ENCODE data around the gene PPT1.

Gene PPT1

GRCh38 chr1:40096977-40097782 lies at the start of gene PPT1:
TSS of gene PPT1 (minus strand) at chr1:40097252. CDS start at chr1:40097238, 14 bp downstream.
- DNase-seq = peak; percentile 62

GRCh38 chr1:40143891-40144575 lies 47.0 kb upstream of the PPT1 start:
- DNase-seq = peak; percentile 64

GRCh38 chr1:40141878-40142535 lies 45.0 kb upstream of the PPT1 start:
- no peak for DNase-seq

- peak; percentile 31 for DNase-seq
These were observed 43.3 kb upstream of the PPT1 start for GRCh38 chr1:40140211-40140973.

- no peak for DNase-seq
These were observed 36.8 kb upstream of the PPT1 start for GRCh38 chr1:40133839-40134238.

- DNase-seq = no peak
These were observed 36.2 kb upstream of the PPT1 start for GRCh38 chr1:40133312-40133665.

GRCh38 chr1:40132383-40133311 lies 35.6 kb upstream of the PPT1 start:
- DNase-seq = peak; percentile 20

GRCh38 chr1:40130892-40131291 lies 33.8 kb upstream of the PPT1 start:
- DNase-seq = no peak

GRCh38 chr1:40122855-40123254 lies 25.8 kb upstream of the PPT1 start:
- no peak for DNase-seq

- DNase-seq = no peak
These were observed 23.1 kb upstream of the PPT1 start for GRCh38 chr1:40120128-40120527.

GRCh38 chr1:40114400-40114799 lies 17.3 kb upstream of the PPT1 start:
- no peak for DNase-seq

- no peak for DNase-seq
These were observed 13.3 kb upstream of the PPT1 start for GRCh38 chr1:40110389-40110788.

- no peak for DNase-seq
These were observed 10.4 kb upstream of the PPT1 start for GRCh38 chr1:40107290-40107959.

- DNase-seq = no peak
These were observed 8.0 kb upstream of the PPT1 start for GRCh38 chr1:40105028-40105427.

- no peak for DNase-seq
These were observed 5.8 kb upstream of the PPT1 start for GRCh38 chr1:40102896-40103295.

GRCh38 chr1:40102038-40102437 lies 5.0 kb upstream of the PPT1 start:
- no peak for DNase-seq

GRCh38 chr1:40096646-40096976 lies 441 bp downstream of the PPT1 start:
- DNase-seq = no peak

GRCh38 chr1:40095806-40096205 lies 1.2 kb downstream of the PPT1 start:
- no peak for DNase-seq

GRCh38 chr1:40094466-40095110 lies 2.5 kb downstream of the PPT1 start:
- DNase-seq = no peak

- peak; percentile 55 for DNase-seq
These were observed 4.1 kb downstream of the PPT1 start for GRCh38 chr1:40092706-40093639.
